Smooth muscle cell (in vitro differentiated cells): ENCODE measurements around the gene RAB4A. TPM values are rescaled to one million over a fixed set of nuclear protein-coding genes. Genes with fewer than 3 reads are reported as not detected.

ENCODE experiments used
- DNase-seq: peaks from one replicate; lab custom pipeline; 2025; ENCODE audit not compliant: unreplicated experiment; lab: John Stamatoyannopoulos, UW
- H2AFZ ChIP-seq: fragments of 200-600 bp; sonication (generic); 2 replicates; pipeline ENCODE4 v1.6.0; 2016; ENCODE audit warnings: antibody characterized with exemption, low read depth, mild to moderate bottlenecking
- H3F3A ChIP-seq: fragments of 200-600 bp; sonication (generic); 2 replicates; pipeline ENCODE4 v1.6.0; 2017; ENCODE audit warnings: antibody characterized with exemption, low read depth
- H3K27ac ChIP-seq: fragments of 200-600 bp; sonication (generic); 2 replicates; pipeline ENCODE4 v1.5.1; 2016; ENCODE audit warnings: low read depth, mild to moderate bottlenecking
- H3K27me3 ChIP-seq: fragments of 200-600 bp; sonication (generic); 2 replicates; pipeline ENCODE4 v1.6.1; 2016; ENCODE audit warnings: low read depth, mild to moderate bottlenecking
- H3K36me3 ChIP-seq: fragments of 200-600 bp; sonication (generic); 2 replicates; pipeline ENCODE4 v1.5.1; 2016; ENCODE audit warnings: low read depth
- H3K4me1 ChIP-seq: fragments of 200-600 bp; sonication (generic); 2 replicates; pipeline ENCODE4 v1.5.1; 2016; ENCODE audit warnings: low read depth
- H3K4me2 ChIP-seq: fragments of 200-600 bp; sonication (generic); 2 replicates; pipeline ENCODE4 v1.6.0; 2016; ENCODE audit warnings: mild to moderate bottlenecking
- H3K4me3 ChIP-seq: fragments of 200-600 bp; sonication (generic); 2 replicates; pipeline ENCODE4 v1.5.1; 2016; ENCODE audit warnings: mild to moderate bottlenecking
- H3K79me2 ChIP-seq: fragments of 200-600 bp; sonication (generic); 2 replicates; pipeline ENCODE4 v1.6.0; 2016; ENCODE audit warnings: low read depth, mild to moderate bottlenecking
- H3K9ac ChIP-seq: fragments of 200-600 bp; sonication (generic); 2 replicates; pipeline ENCODE4 v1.6.0; 2016; ENCODE audit warnings: low read depth
- H3K9me3 ChIP-seq: fragments of 200-600 bp; sonication (generic); replicated peaks from 2 replicates; pipeline ENCODE4 v1.5.1; 2016; ENCODE audit warnings: low read depth
- H4K20me1 ChIP-seq: fragments of 200-600 bp; sonication (generic); 2 replicates; pipeline ENCODE4 v1.6.0; 2016; ENCODE audit warnings: low read depth
- CTCF ChIP-seq: fragments of 200-600 bp; sonication (generic); IDR thresholded peaks from 2 replicates; pipeline ENCODE4 v1.5.1; 2017; ENCODE audit warnings: borderline replicate concordance, mild to moderate bottlenecking, antibody characterized with exemption; ENCODE audit not compliant: insufficient read depth, poor library complexity, severe bottlenecking
- WGBS: methylation state at CpG from one replicate; pipeline ENCODE4 v1.1.7; 2016; ENCODE audit warnings: low lambda C conversion rate; 5-methylcytosine and 5-hydroxymethylcytosine counted together
- polyA plus RNA-seq: library from polyadenylated mRNA; unstranded; fragments of >200 nt; fragmentation: Nextera tagmentation; extraction: Ambion mirVana; gene quantifications from 2 replicates; pipeline ENCODE4 v1.2.1, GENCODE V29; 2016
- total RNA-seq: library from RNA; depleted of rRNA; stranded (reverse); fragments of >200 nt; gene quantifications from 2 replicates; pipeline ENCODE4 v1.2.3, GENCODE V29; 2014

Gene RAB4A
- total and polyA plus RNA-seq, 2 experiments from 2014 or later: 43.9 to 52.7 TPM

DNA sequence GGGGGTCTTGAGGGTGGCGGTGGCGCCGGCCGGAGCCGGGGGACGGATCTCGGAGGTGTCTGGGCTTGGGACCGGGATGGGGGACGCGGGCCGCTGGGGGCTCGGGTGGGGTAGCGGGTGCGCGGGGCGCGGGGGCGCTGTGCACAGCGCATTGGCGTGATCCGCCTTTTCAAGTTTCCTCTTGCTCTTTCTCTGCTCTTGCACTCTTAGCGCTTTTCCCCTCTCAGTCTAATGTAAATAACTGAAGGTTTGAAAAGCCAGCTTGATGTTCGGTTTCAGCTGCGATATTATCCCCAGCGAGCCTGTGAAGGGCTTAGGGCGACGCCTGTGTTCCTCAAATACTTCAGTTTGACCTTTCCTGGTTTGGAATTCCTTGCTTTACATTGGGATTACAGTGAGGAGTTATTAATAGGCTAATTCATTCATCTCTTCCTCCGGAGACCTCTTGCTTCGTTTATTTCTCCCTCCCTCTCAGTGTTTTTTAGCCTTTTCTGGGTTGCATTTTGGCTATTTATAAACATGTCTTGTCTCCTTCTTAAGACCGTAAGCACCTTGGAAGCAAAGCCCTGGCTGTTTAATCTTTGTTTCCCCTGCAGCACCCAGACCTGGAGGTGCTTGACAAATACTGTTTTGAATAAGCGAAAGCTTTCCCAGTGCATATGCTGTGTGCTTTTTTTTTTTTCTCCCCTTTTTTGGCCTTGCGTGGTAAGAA is 693 bp downstream of the RAB4A start:
- H3K4me3 ChIP-seq: peak overlapping the region; percentile 93
- no peaks in the 10 kb centered on the region for H3K27me3 ChIP-seq
- TF ChIP-seq CTCF: no peak
- H3K4me1 ChIP-seq: peaks cover 12% of the 10 kb centered on the region
- peak overlapping the region; percentile 39 for H3K27ac ChIP-seq
- peaks cover 24% of the 10 kb centered on the region for H3F3A ChIP-seq
- peaks cover 49% of the 10 kb centered on the region for H4K20me1 ChIP-seq
- peaks cover 5% of the 10 kb centered on the region for H3K9me3 ChIP-seq
- peak overlapping the region; percentile 91 for H2AFZ ChIP-seq
- 3% methylated on average over 17 of the region's 32 CpGs for WGBS
- DNase-seq: no peak
- H3K4me2 ChIP-seq: peak overlapping the region; percentile 98
- peaks cover 43% of the 10 kb centered on the region for H3K79me2 ChIP-seq
- peak overlapping the region; percentile 64 for H3K9ac ChIP-seq
- H3K36me3 ChIP-seq: no peaks in the 10 kb centered on the region

DNA sequence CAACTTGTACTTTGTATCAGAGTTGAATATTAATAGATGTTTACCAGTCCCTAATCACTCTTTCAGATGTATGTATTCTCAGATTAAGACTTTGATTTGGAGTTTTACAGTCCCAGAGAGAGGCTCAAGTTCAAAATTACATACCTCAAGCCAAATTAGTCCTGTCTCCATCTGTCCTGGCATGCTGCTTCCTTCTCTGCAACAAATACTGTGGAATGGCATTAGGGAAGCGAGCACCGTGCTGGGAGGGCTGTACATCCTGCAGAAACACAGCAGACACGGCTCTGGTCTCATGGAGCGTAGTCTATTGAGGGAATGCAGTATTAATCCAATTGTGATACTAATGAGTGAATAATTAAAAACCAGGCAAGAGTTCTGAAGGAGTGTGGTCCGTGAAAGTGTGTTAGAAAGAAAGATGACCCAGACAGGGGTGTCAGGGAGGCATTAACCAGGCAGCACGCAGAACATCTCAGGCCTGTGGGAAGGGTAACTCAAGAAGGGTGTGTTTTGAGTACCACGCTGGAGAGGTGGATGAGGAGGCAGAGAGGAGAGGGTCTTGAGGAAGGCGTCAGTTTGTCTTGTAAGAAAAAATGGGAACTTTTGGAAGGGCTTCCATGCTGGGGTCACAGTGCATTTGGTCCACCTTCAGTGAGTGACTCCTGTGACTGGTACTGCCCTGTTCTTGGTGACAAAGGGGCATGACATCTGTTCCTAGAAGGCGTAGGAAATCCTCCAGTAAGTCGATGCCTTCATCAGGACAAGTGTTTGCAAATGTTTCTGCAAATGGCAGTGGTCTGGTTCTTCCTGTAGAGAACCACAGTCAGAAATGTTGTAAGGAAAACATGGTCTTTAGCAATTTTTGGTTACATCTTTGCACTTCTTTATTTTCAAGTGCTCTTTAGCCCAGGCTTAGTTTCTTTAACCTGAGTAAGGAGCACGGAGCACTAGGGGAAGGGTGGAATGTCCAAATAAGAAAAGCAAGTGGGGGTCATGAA is 1.6 kb downstream of the RAB4A start:
- no peaks in the 10 kb centered on the region for H3K36me3 ChIP-seq
- H3K9ac ChIP-seq: peak overlapping the region; percentile 64
- peaks cover 51% of the 10 kb centered on the region for H3K79me2 ChIP-seq
- H4K20me1 ChIP-seq: peaks cover 57% of the 10 kb centered on the region
- DNase-seq: no peak
- H3K27me3 ChIP-seq: no peaks in the 10 kb centered on the region
- H3K4me1 ChIP-seq: peaks cover 12% of the 10 kb centered on the region
- peak overlapping the region; percentile 93 for H3K4me3 ChIP-seq
- peaks cover under 1% of the 10 kb centered on the region for H3K9me3 ChIP-seq
- WGBS: 59% methylated on average over 11 of the region's 11 CpGs
- peak overlapping the region; percentile 98 for H3K4me2 ChIP-seq
- H3K27ac ChIP-seq: no peak overlapping the region
- peaks cover 24% of the 10 kb centered on the region for H3F3A ChIP-seq
- H2AFZ ChIP-seq: no peak overlapping the region
- no peak for TF ChIP-seq CTCF

DNA sequence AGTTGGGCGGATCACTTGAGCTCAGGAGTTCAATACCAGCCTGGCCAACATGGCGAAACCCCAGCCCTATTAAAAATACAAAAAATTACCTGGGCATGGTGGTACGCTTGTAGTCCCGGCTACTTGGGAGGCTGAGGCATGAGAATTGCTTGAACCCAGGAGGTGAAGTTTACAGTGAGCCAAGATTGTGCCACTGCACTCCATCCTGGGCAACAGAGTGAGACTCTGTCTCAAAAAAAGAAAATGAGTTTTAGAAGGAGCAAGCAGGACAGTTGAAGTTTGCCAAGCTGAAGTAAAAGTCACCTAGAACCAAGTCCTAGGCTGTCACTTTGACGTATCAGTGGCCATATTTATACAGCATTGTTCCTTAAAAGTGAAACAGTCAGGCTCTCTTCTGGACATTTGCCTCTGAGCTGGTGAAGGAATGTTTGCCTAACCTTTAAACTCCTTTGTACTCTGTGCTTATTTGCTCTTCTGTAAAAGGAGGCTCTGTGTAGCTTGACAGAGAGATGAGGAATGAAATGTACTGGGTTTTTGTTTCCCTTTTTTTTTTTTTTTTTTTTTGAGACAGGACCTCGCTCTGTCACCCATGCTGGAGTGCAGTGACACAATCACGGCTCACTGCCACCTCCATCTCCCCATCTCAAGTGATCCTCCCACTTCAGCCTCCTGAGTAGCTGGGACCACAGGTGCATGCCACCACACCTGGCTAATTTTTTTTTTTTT is 2.8 kb downstream of the RAB4A start:
- 96% methylated on average over 7 of the region's 7 CpGs for WGBS

More for the DNA sequence above, 2.8 kb downstream of the RAB4A start:
- Histone ChIP-seq H3K9me3 (no peaks in the 10 kb centered on the region), H3K79me2 (peaks cover 63% of the 10 kb centered on the region), H3K27ac (no peak overlapping the region), H3F3A (peaks cover 24% of the 10 kb centered on the region), H3K4me3 (no peak overlapping the region), H3K9ac (no peak overlapping the region), H2AFZ (no peak overlapping the region), H3K4me2 (no peak overlapping the region), H3K27me3 (no peaks in the 10 kb centered on the region), H3K36me3 (no peaks in the 10 kb centered on the region), H3K4me1 (peaks cover 12% of the 10 kb centered on the region), H4K20me1 (peaks cover 69% of the 10 kb centered on the region)
- no peak for DNase-seq
- no peak for TF ChIP-seq CTCF
